IPS-18c (cell line): ENCODE results near the gene PROCA1.
"Not testable (repeated sequence)": the region's sequence is repeated elsewhere in the genome, so short reads cannot be mapped to it uniquely, and the experiment has no call there.

ENCODE experiments used
- H3K4me3 ChIP-seq: 2 replicates; pipeline ENCODE4 v1.7.0; 2013; ENCODE audit warnings: low read depth, mild to moderate bottlenecking, low read length, moderate library complexity; ENCODE audit not compliant: insufficient read depth
- H3K9me3 ChIP-seq: one replicate; pipeline ENCODE4 v1.6.1; 2013; ENCODE audit warnings: mild to moderate bottlenecking, low read length, moderate library complexity; ENCODE audit not compliant: control insufficient read depth, insufficient read depth

Gene PROCA1

DNA sequence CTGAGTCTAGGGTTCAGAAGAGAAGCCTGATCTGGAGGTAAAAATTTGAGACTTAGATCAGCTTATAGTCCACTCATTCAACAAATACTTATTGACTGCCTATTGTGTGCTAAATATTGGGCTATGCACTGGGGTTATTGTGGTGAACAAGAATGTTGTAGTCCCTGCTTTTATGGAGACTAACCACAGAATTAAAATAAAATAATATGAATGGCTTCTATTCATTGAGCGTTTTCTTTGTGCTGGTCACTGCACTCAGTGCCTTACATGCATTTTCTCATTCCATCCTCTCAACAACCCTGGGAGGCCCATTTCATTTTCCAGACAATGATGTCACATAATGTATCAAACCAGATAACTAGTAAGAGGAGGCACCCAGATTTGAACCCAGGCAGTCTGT, 21.7 kb upstream of the PROCA1 start:
- H3K9me3 ChIP-seq, result no peaks in the 10 kb centered on the region

DNA sequence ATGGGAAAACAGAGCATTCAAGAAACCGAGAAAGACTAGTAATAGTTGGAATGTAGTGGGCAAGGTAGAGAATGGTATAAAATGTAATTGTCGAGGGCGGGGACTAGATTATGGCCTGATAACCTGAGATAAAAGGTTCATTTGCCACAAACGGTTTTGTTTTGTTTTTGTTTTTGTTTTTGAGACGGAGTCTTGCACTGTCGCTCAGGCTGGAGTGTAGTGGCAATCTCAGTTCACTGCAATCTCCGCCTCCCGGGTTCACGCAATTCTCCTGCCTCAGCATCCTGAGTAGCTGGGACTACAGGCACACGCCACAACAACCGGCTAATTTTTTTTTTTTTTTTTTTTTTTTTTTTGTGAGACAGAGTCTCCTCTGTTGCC, 18.3 kb upstream of the PROCA1 start:
- Histone ChIP-seq H3K9me3 (no peaks in the 10 kb centered on the region), H3K4me3 (no peak overlapping the region)

More for the DNA sequence above, 21.7 kb upstream of the PROCA1 start:
- H3K4me3 ChIP-seq, result no peak overlapping the region

- peak within 1 kb of the TSS; percentile 81 for H3K4me3 ChIP-seq
- no peaks in the 10 kb centered on the region for H3K9me3 ChIP-seq
These were observed 16.9 kb upstream of the PROCA1 start, which contains the start of gene NEK8 for GRCh38 chr17:28728364-28729200. NEK8 (plus strand) TSS chr17:28728788; CDS start chr17:28728814, 26 bp downstream.

DNA sequence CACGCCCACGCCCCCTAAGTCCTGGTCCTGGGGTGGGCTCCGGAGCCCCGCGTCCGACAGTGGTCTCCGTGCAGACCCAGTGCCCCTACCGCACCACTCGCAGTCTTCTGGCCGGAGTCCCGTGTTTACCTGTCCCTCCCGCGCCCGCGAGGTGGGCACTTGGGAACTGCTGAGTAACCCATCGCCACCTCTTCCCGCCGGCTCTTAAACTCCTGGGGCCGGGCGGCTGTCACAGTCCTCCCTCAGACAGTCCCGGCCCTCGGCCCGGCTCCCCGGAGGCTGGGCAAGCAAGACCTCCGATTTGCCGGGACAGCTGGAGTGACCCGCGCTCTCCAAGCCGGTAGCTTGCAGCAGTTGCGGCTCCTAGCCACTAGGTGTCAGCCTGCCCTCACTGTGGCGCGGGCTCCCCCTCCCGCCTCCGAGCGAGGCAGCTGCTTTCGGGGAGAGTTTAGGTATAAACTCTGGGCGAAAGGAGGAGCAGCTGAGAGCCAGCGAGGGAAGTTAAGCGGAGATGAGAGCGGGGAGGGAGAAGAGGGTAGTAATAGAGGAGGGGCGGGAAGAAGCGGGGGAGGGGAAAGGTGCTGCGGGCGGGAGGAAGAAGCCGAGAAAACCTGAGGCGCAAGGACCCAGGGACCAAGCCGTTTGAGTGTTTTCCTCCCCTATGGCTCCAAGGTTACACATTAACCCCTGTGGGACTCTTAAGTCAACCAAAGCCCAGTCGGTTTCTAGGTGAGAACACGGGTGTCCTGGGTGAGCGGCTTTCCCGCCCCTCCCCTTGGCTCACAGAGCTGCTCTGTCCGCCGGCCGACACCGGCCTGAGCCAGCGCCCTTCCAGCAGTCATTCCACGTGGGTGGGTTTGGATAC, 15.2 kb upstream of the PROCA1 start:
- Histone ChIP-seq H3K4me3 (peak overlapping the region; percentile 91), H3K9me3 (no peaks in the 10 kb centered on the region)

DNA sequence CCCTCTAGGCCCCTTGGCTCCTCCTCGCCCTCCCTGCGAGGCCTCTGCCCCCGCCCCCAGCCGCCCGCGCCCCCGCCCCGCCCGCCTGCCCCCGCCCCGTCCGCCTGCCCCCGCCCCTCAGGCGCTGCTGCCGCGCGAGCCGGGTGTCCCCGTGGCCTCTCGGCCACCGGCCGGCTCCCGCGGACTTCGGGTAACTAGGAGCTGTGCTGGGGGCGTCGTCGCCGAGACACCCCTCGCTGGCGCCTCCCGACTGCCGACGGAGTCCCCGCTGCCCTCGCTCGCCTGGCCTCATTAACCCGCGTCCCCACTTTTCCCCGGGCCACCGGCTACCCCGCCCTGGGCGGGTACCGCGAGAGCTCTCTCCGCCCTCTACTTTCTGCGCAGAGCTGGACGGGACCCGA, 14.5 kb upstream of the PROCA1 start, which contains the start of gene TLCD1:
TLCD1 (minus strand) TSS at position 8 of the 401 bp plus-strand sequence. CDS start 136 bp downstream, outside the sequence.
- peak within 1 kb of the TSS; percentile 91 for H3K4me3 ChIP-seq
- no peaks in the 10 kb centered on the region for H3K9me3 ChIP-seq

GRCh38 chr17:28725660-28726225, 14.1 kb upstream of the PROCA1 start:
- Histone ChIP-seq H3K9me3 (no peaks in the 10 kb centered on the region), H3K4me3 (peak overlapping the region; percentile 76)

GRCh38 chr17:28725166-28725659, 13.5 kb upstream of the PROCA1 start:
- H3K4me3 ChIP-seq, result peak overlapping the region; percentile 76
- H3K9me3 ChIP-seq, result no peaks in the 10 kb centered on the region

GRCh38 chr17:28724500-28725165, 12.9 kb upstream of the PROCA1 start:
- Histone ChIP-seq H3K4me3 (peak overlapping the region; percentile 76), H3K9me3 (no peaks in the 10 kb centered on the region)

DNA sequence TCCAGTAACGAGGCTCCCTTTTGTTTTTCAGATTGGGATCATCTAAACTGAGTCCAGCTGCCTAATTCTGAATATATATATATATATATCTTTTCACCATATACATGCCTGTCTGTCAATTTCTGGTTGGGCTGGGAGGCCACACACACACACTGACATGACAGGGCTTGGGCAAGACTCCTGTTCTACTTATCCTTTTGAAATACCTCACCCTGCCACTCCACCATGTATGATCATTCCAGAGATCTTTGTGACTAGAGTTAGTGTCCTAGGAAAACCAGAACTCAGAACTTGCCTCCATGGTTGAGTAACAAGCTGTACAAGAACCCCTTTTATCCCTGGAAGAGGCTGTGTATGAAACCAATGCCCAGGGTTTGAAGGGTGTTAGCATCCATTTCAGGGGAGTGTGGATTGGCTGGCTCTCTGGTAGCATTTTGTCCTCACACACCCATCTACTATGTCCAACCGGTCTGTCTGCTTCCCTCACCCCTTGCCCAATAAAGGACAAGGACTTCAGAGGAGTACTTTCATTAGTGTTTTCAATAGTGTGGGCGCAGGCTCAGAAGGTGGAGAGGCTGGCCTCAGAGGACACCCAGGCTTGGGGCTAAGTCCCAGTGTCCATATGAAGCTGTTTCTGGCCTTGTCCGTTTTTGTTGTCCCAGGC, 12.3 kb upstream of the PROCA1 start:
- peak overlapping the region; percentile 76; the same call in 1 of the 2 replicates for H3K4me3 ChIP-seq
- not testable (repeated sequence) for H3K9me3 ChIP-seq

DNA sequence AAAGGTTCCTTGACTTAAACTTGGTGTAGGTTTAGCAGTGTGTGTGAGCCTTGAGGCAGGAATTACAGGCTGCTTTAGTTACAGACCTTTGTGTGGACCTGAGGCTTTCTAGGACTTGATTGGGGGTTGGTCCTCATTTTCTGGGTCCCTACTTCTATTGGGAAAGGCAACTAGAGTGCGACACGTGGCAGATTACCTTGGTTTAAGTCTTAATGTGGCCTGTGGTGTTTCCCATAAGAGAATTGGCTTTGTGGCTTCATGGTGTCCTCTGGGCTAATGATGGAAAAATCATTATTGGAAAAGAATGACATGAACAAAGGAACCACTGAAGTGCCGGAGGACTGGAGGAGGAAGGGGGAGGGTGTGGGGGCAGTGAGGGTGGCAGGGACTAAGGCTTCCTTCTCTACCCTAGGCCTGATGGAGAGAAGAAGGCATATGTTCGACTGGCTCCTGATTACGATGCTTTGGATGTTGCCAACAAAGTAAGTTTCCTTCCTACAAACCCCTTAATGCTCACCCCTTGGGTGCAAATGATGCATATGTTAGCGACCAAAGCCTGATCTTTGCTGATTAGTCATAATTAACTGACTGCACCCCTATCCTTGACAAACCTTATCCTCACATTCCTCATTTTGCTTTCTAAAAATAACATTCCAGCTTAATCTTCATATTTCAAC, 11.6 kb upstream of the PROCA1 start:
- no peak overlapping the region for H3K4me3 ChIP-seq

DNA sequence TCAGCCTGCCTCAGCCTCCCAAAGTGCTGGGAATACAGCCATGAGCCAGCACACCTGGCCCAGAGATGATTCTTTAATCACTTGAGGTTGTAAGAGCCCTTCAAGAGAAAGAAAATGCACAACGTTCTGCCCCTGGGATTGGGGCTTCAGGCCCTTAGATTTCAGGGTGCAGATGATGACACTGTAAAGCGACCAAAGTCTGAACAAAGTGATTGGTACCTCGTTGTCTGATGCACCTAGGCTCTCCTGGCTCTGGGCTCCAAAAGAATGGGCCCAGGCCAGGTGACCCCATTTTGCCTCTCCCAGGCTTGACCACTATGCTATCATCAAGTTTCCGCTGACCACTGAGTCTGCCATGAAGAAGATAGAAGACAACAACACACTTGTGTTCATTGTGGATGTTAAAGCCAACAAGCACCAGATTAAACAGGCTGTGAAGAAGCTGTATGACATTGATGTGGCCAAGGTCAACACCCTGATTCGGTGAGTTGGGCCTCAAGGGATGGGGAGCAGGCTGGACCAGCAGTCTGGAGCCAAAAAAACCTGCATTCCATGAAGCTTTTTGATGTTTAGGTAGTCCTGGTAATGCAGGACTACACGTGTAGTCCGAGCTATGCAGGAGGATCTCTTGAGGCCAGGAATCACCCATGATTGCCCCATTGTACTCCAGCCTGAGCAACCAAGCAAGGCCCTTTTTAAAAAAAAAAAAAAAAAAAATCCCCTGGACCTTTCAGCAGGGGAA, 10.9 kb upstream of the PROCA1 start:
- Histone ChIP-seq H3K9me3 (no peaks in the 10 kb centered on the region), H3K4me3 (0 out of 2 replicates have a peak overlapping the region, but pooled peaks have one; percentile 25)

More for the DNA sequence above, 11.6 kb upstream of the PROCA1 start:
- H3K9me3 ChIP-seq, result no peaks in the 10 kb centered on the region

- peak overlapping the region; percentile 95 for H3K4me3 ChIP-seq
- H3K9me3 ChIP-seq, result not testable (repeated sequence)
These were observed 9.3 kb upstream of the PROCA1 start for GRCh38 chr17:28720997-28721329.

- H3K4me3 ChIP-seq, result peak overlapping the region; percentile 95
- H3K9me3 ChIP-seq, result no peaks in the 10 kb centered on the region
These were observed 8.7 kb upstream of the PROCA1 start for GRCh38 chr17:28720247-28720996.

DNA sequence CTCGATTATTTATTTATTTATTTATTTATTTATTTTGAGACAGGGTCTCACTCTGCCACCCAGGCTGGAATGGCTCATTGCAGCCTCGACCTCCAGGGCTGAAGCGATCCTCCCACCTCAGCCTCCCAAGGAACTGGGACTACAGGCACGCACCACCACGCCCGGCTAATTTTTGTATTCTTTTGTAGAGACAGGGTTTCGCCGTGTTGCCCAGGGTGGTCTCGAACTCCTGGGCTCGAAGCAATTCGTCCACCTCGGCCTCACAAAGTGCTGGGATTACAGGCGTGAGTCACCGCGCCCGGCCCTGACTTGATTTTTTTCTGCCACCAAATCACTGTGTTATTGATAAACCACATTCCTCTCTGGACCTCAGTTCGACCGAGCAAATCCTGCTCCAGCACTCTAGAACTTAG, 7.3 kb upstream of the PROCA1 start:
- H3K4me3 ChIP-seq, result peak overlapping the region; percentile 42
- no peaks in the 10 kb centered on the region for H3K9me3 ChIP-seq
